Astrocyte (in vitro differentiated cells and primary cell): ENCODE results near the gene CCNG2. TPM values are rescaled to one million over a fixed set of nuclear protein-coding genes. Genes with fewer than 3 reads are reported as not detected.
A peak's percentile ranks its signal among the peaks of the same experiment; 100 is the strongest.

Experiments used
- DNase-seq: peaks from one replicate; pipeline ENCODE4 v3.0.0-alpha.2; 2010; ENCODE audit warnings: low read depth
- FAIRE-seq: peaks from 2 replicates; lab custom pipeline; 2011; peaks lifted over from hg19 to GRCh38; lab: Jason Lieb, UNC
- H2AFZ ChIP-seq: 2 replicates; pipeline ENCODE4 v1.6.0; 2012; ENCODE audit warnings: low read depth, low read length, inconsistent platforms
- H3K27ac ChIP-seq: 2 replicates; pipeline ENCODE4 v1.5.1; 2011; ENCODE audit warnings: low read depth, low read length, inconsistent platforms
- H3K27me3 ChIP-seq: 2 replicates; pipeline ENCODE4 v1.6.0; 2011; ENCODE audit warnings: low read length, inconsistent platforms; ENCODE audit not compliant: insufficient read depth
- H3K36me3 ChIP-seq: 2 replicates; pipeline ENCODE4 v1.5.1; 2011; ENCODE audit warnings: low read length, inconsistent platforms; ENCODE audit not compliant: insufficient read depth
- H3K4me1 ChIP-seq: 2 replicates; pipeline ENCODE4 v1.5.1; 2011; ENCODE audit warnings: low read length, inconsistent platforms; ENCODE audit not compliant: insufficient read depth
- H3K4me2 ChIP-seq: 2 replicates; pipeline ENCODE4 v1.6.0; 2012; ENCODE audit warnings: low read length, inconsistent platforms
- H3K4me3 ChIP-seq: 2 replicates; pipeline ENCODE4 v1.5.1; 2011; ENCODE audit warnings: low read depth, mild to moderate bottlenecking, low read length, inconsistent platforms; ENCODE audit not compliant: insufficient read depth
- H3K79me2 ChIP-seq: 2 replicates; pipeline ENCODE4 v1.6.0; 2012; ENCODE audit warnings: mild to moderate bottlenecking, low read length, inconsistent platforms; ENCODE audit not compliant: insufficient read depth
- H3K9ac ChIP-seq: 2 replicates; pipeline ENCODE4 v1.6.0; 2012; ENCODE audit warnings: mild to moderate bottlenecking, low read length, inconsistent platforms
- H3K9me3 ChIP-seq: 2 replicates; pipeline ENCODE4 v1.5.1; 2012; ENCODE audit warnings: low read depth, mild to moderate bottlenecking, low read length, inconsistent platforms; ENCODE audit not compliant: insufficient read depth
- H4K20me1 ChIP-seq: 2 replicates; pipeline ENCODE4 v1.6.0; 2012; ENCODE audit warnings: low read length, inconsistent platforms; ENCODE audit not compliant: insufficient read depth
- H3K27ac Mint-ChIP-seq: one replicate; pipeline ENCODE4 v1.8.0; 2021; ENCODE audit warnings: mild to moderate bottlenecking, mixed read lengths; ENCODE audit not compliant: unreplicated experiment
- H3K27me3 Mint-ChIP-seq: one replicate; pipeline ENCODE4 v1.8.0; 2021; ENCODE audit warnings: low read depth, mixed read lengths; ENCODE audit not compliant: unreplicated experiment
- H3K36me3 Mint-ChIP-seq: one replicate; pipeline ENCODE4 v1.8.0; 2021; ENCODE audit warnings: low read depth, mixed read lengths; ENCODE audit not compliant: unreplicated experiment
- H3K4me1 Mint-ChIP-seq: one replicate; pipeline ENCODE4 v1.8.0; 2021; ENCODE audit warnings: low read depth, mixed read lengths; ENCODE audit not compliant: unreplicated experiment
- H3K4me3 Mint-ChIP-seq: one replicate; pipeline ENCODE4 v1.8.0; 2021; ENCODE audit warnings: mild to moderate bottlenecking, moderate library complexity, mixed read lengths; ENCODE audit not compliant: unreplicated experiment
- H3K9me3 Mint-ChIP-seq: one replicate; pipeline ENCODE4 v1.8.0; 2021; ENCODE audit warnings: mild to moderate bottlenecking, mixed read lengths; ENCODE audit not compliant: unreplicated experiment
- CTCF ChIP-seq: IDR thresholded peaks from 2 replicates; pipeline ENCODE4 v1.5.1; 2011; ENCODE audit warnings: low read depth, mild to moderate bottlenecking, inconsistent platforms, low read length, moderate library complexity; ENCODE audit not compliant: insufficient read depth
- EZH2 ChIP-seq: IDR thresholded peaks from 2 replicates; pipeline ENCODE4 v1.6.1; 2012; ENCODE audit warnings: mild to moderate bottlenecking, low read length, inconsistent platforms; ENCODE audit not compliant: insufficient read depth
- total RNA-seq: library from RNA; stranded (reverse); gene quantifications from 2 replicates; pipeline ENCODE4 v1.2.1, GENCODE V29; 2021

The CCNG2 gene
- total RNA-seq, 1 donor from 2014 or later = 54.7 TPM

GRCh38 chr4:77167866-77168265, 10.9 kb downstream of the CCNG2 start:
- Histone ChIP-seq H4K20me1 (no peaks in the 10 kb centered on the region), H3K4me2 (no peak overlapping the region), H3K4me1 (peaks cover 15% of the 10 kb centered on the region), H3K27ac (no peak overlapping the region), H3K9ac (no peak overlapping the region), H3K79me2 (no peaks in the 10 kb centered on the region), H3K4me3 (no peak overlapping the region), H3K9me3 (no peaks in the 10 kb centered on the region), H3K27me3 (no peaks in the 10 kb centered on the region), H3K36me3 (peaks cover 31% of the 10 kb centered on the region), H2AFZ (no peak overlapping the region)
- FAIRE-seq (no peak), DNase-seq (no peak)
- TF ChIP-seq EZH2 = no peak
- no peak for TF ChIP-seq CTCF
- Mint-ChIP-seq H3K4me3 (no peak overlapping the region), H3K27me3 (no peaks in the 10 kb centered on the region), H3K4me1 (peaks cover 56% of the 10 kb centered on the region), H3K36me3 (peaks cover 15% of the 10 kb centered on the region), H3K9me3 (no peaks in the 10 kb centered on the region), H3K27ac (no peak overlapping the region)

GRCh38 chr4:77169481-77169880, 12.5 kb downstream of the CCNG2 start:
- no peak for TF ChIP-seq EZH2
- no peak for TF ChIP-seq CTCF
- Mint-ChIP-seq H3K36me3 (peaks cover 12% of the 10 kb centered on the region), H3K4me1 (peaks cover 55% of the 10 kb centered on the region), H3K4me3 (peak overlapping the region; percentile 58), H3K27me3 (no peaks in the 10 kb centered on the region), H3K9me3 (no peaks in the 10 kb centered on the region), H3K27ac (peak overlapping the region; percentile 2)
- Histone ChIP-seq H2AFZ (no peak overlapping the region), H3K36me3 (peaks cover 17% of the 10 kb centered on the region), H4K20me1 (no peaks in the 10 kb centered on the region), H3K9me3 (no peaks in the 10 kb centered on the region), H3K27ac (no peak overlapping the region), H3K4me3 (no peak overlapping the region), H3K4me2 (no peak overlapping the region), H3K79me2 (no peaks in the 10 kb centered on the region), H3K4me1 (peaks cover 17% of the 10 kb centered on the region), H3K9ac (no peak overlapping the region), H3K27me3 (peaks cover 4% of the 10 kb centered on the region)
- peak; percentile 50 for DNase-seq
- peak; percentile 43 for FAIRE-seq

DNA sequence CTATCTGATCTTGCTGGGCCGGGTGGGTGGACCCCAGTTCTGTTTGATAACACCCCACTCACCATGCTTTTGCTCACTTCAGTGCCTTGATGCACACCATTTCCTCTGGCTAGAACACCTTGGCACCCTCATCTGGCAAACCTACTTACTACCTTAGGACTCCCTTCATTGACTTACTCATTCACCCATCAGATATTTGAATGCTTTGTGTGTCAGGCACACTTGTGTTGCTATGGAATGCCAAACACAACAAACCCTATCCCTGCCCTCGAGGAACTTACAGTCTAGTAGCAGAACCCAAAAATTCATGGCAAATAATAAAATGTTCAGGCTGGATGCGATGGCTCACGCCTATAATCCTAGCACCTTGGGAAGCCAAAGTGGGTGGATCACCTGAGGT, 13.9 kb downstream of the CCNG2 start:
- peaks cover 12% of the 10 kb centered on the region for H3K36me3 Mint-ChIP-seq
- peaks cover 65% of the 10 kb centered on the region for H3K4me1 Mint-ChIP-seq
- no peak overlapping the region for H3K27ac ChIP-seq
- H3K9me3 ChIP-seq = no peaks in the 10 kb centered on the region
- TF ChIP-seq CTCF (no peak), EZH2 (no peak)
- peak overlapping the region; percentile 96 for H3K27ac Mint-ChIP-seq
- no peak overlapping the region for H2AFZ ChIP-seq
- H3K4me3 ChIP-seq = no peak overlapping the region
- peaks cover 17% of the 10 kb centered on the region for H3K4me1 ChIP-seq
- no peaks in the 10 kb centered on the region for H3K27me3 Mint-ChIP-seq
- FAIRE-seq (no peak), DNase-seq (no peak)
- no peaks in the 10 kb centered on the region for H4K20me1 ChIP-seq
- H3K27me3 ChIP-seq = peaks cover 5% of the 10 kb centered on the region
- H3K9me3 Mint-ChIP-seq = no peaks in the 10 kb centered on the region
- no peak overlapping the region for H3K4me3 Mint-ChIP-seq
- no peaks in the 10 kb centered on the region for H3K79me2 ChIP-seq
- peaks cover 3% of the 10 kb centered on the region for H3K36me3 ChIP-seq
- H3K9ac ChIP-seq = no peak overlapping the region
- H3K4me2 ChIP-seq = no peak overlapping the region
